SK-N-SH treated with all-trans-retinoic acid at 6 μM for 48 hours (cell line): Measurements from ENCODE around the gene AK1.

Experiments
- ATAC-seq: fragments of 200-7000 bp; cut with Tn5 transposase; 3 replicates; pipeline ENCODE4 v1.9.1; 2020; ENCODE audit warnings: mild to moderate bottlenecking, moderate library complexity
- ARNTL ChIP-seq: fragments of 450-650 bp; formaldehyde crosslinking; IDR thresholded peaks from 2 replicates; pipeline ENCODE4 v1.5.0; 2020; ENCODE audit warnings: low read depth, mild to moderate bottlenecking, moderate library complexity, borderline replicate concordance
- CSDC2 ChIP-seq: fragments of 250-450 bp; sonication (Bioruptor Pico); IDR thresholded peaks from 2 replicates; pipeline ENCODE4 v1.5.0; 2020; ENCODE audit warnings: mild to moderate bottlenecking, moderate library complexity
- ESRRG ChIP-seq: fragments of 250-450 bp; sonication (Bioruptor Pico); IDR thresholded peaks from 2 replicates; pipeline ENCODE4 v1.6.1; 2021; ENCODE audit warnings: mild to moderate bottlenecking
- GLIS3 ChIP-seq: fragments of 250-450 bp; sonication (Bioruptor Pico); IDR thresholded peaks from 2 replicates; pipeline ENCODE4 v1.5.0; 2020; ENCODE audit warnings: mild to moderate bottlenecking, moderate library complexity
- OSR1 ChIP-seq: fragments of 250-450 bp; sonication (Bioruptor Pico); IDR thresholded peaks from 2 replicates; pipeline ENCODE4 v1.8.0; 2022; ENCODE audit warnings: moderate library complexity, mild to moderate bottlenecking, inconsistent platforms
- PPARA ChIP-seq: fragments of 250-450 bp; sonication (Bioruptor Pico); IDR thresholded peaks from 2 replicates; pipeline ENCODE4 v1.5.0; 2020; ENCODE audit warnings: mild to moderate bottlenecking, borderline replicate concordance
- SNAI2 ChIP-seq: fragments of 250-450 bp; sonication (Bioruptor Pico); IDR thresholded peaks from 2 replicates; pipeline ENCODE4 v1.5.0; 2020; ENCODE audit warnings: mild to moderate bottlenecking, moderate library complexity
- ZC3H10 ChIP-seq: fragments of 250-450 bp; sonication (Bioruptor Pico); IDR thresholded peaks from 2 replicates; pipeline ENCODE4 v1.5.1; 2021; ENCODE audit warnings: mild to moderate bottlenecking, moderate library complexity
- ZFP3 ChIP-seq: fragments of 250-450 bp; sonication (Bioruptor Pico); IDR thresholded peaks from 2 replicates; pipeline ENCODE4 v1.5.0; 2020; ENCODE audit warnings: mild to moderate bottlenecking, moderate library complexity
- ZFP30 ChIP-seq: fragments of 450-650 bp; formaldehyde crosslinking; IDR thresholded peaks from 2 replicates; pipeline ENCODE4 v1.5.0; 2022; ENCODE audit warnings: mild to moderate bottlenecking, moderate library complexity
- ZNF565 ChIP-seq: fragments of 450-650 bp; formaldehyde crosslinking; conservative IDR thresholded peaks from 2 replicates; pipeline ENCODE4 v1.5.0; 2020; ENCODE audit warnings: low read depth, mild to moderate bottlenecking, moderate library complexity
- ZNF70 ChIP-seq: fragments of 450-650 bp; formaldehyde crosslinking; IDR thresholded peaks from 2 replicates; pipeline ENCODE4 v1.5.0; 2020; ENCODE audit warnings: mild to moderate bottlenecking, moderate library complexity
- TF ChIP-seq, protein P1 (sequence below): fragments of 250-450 bp; sonication (Bioruptor Pico); IDR thresholded peaks from 2 replicates; pipeline ENCODE4 v1.5.1; 2021; ENCODE audit warnings: mild to moderate bottlenecking, moderate library complexity
- TF ChIP-seq, protein P2 (sequence below): fragments of 250-450 bp; sonication (Bioruptor Pico); IDR thresholded peaks from 2 replicates; pipeline ENCODE4 v1.5.0; 2020; ENCODE audit warnings: mild to moderate bottlenecking, moderate library complexity
- TF ChIP-seq, protein P3 (sequence below): fragments of 250-450 bp; sonication (Bioruptor Pico); IDR thresholded peaks from 2 replicates; pipeline ENCODE4 v1.8.0; 2021; ENCODE audit warnings: low read depth, mild to moderate bottlenecking, moderate library complexity, borderline replicate concordance
- TF ChIP-seq, protein P4 (sequence below): fragments of 250-450 bp; sonication (Bioruptor Pico); IDR thresholded peaks from 2 replicates; pipeline ENCODE4 v1.8.0; 2020; ENCODE audit warnings: mild to moderate bottlenecking, moderate library complexity, borderline replicate concordance

The AK1 gene

DNA sequence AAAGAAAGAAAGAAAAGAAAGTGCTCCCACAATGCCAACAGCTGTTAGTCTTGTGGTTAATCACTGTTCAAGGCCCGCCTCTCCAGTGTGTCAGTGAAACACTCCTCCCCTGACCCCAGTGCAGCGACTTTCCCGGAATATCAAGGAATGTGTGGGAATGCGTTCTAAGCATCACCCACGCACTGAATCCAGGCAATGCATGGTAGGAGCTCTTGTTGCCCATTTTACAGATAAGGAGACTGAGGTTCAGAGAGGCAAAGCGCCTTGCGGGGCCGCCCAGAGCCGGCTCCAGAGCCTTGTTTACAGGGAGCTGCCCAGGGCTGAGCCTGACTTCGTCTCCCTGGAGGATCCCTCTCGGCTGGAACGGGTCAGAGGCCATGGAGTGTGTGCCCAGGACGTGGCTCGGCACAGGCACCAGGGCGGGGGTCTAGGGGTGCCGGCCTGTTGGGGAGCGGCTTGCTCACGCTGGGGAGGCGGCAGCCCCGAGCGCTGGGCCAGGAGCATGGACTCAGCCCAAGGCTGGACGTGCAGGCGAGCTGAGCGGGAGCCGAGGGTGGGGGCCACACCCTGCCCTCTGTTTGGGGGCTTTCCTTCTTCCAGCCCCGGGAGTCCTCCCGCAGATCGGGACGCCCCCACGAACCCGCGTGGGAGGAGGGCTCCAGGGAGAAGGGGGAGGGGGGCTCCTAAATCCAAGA lies 21.1 kb upstream of the AK1 start:
- ATAC-seq, result peak; percentile 72
- no peak for TF ChIP-seq CSDC2 (CRISPR knock-in tag)
- TF ChIP-seq ZFP3, result peak; percentile 90

DNA sequence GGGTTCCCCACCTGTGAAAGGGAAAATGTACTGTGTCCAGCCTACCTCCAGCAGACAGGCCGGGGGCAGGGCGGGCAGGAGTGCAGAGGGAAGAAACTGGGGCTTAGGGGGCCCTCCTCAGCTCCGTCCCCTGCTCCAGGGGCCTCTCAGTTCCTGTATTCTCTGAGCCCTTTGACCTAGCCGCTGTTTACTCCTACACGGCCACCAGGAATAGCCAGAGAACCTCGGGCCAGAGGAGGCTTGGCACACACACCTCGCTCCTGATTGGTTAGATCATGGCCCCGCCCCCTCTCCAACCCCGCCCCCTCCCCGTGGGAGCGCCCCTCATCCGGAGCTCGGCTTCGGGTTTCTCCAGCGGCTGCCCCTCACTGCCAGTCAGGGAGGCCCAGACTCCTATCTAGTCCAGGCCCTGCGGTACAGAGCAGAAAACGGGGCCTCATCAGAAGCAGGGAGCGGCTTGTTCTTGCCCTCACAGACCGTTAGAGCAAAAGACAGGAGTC lies 19.8 kb upstream of the AK1 start:
- peak; percentile 67 for ATAC-seq
- TF ChIP-seq ARNTL (CRISPR knock-in tag) (no peak), OSR1 (CRISPR knock-in tag) (no peak), ESRRG (CRISPR knock-in tag) (no peak), ZNF565 (CRISPR knock-in tag) (no peak), ZFP3 (no peak), GLIS3 (no peak), PPARA (CRISPR knock-in tag) (no peak), SNAI2 (CRISPR knock-in tag) (no peak), ZFP30 (CRISPR knock-in tag) (no peak), CSDC2 (CRISPR knock-in tag) (no peak), ZNF70 (CRISPR knock-in tag) (no peak)
- TF ChIP-seq, protein P1, sequence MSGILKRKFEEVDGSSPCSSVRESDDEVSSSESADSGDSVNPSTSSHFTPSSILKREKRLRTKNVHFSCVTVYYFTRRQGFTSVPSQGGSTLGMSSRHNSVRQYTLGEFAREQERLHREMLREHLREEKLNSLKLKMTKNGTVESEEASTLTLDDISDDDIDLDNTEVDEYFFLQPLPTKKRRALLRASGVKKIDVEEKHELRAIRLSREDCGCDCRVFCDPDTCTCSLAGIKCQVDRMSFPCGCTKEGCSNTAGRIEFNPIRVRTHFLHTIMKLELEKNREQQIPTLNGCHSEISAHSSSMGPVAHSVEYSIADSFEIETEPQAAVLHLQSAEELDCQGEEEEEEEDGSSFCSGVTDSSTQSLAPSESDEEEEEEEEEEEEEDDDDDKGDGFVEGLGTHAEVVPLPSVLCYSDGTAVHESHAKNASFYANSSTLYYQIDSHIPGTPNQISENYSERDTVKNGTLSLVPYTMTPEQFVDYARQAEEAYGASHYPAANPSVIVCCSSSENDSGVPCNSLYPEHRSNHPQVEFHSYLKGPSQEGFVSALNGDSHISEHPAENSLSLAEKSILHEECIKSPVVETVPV (CRISPR knock-in tag), result no peak
- TF ChIP-seq, protein P2, sequence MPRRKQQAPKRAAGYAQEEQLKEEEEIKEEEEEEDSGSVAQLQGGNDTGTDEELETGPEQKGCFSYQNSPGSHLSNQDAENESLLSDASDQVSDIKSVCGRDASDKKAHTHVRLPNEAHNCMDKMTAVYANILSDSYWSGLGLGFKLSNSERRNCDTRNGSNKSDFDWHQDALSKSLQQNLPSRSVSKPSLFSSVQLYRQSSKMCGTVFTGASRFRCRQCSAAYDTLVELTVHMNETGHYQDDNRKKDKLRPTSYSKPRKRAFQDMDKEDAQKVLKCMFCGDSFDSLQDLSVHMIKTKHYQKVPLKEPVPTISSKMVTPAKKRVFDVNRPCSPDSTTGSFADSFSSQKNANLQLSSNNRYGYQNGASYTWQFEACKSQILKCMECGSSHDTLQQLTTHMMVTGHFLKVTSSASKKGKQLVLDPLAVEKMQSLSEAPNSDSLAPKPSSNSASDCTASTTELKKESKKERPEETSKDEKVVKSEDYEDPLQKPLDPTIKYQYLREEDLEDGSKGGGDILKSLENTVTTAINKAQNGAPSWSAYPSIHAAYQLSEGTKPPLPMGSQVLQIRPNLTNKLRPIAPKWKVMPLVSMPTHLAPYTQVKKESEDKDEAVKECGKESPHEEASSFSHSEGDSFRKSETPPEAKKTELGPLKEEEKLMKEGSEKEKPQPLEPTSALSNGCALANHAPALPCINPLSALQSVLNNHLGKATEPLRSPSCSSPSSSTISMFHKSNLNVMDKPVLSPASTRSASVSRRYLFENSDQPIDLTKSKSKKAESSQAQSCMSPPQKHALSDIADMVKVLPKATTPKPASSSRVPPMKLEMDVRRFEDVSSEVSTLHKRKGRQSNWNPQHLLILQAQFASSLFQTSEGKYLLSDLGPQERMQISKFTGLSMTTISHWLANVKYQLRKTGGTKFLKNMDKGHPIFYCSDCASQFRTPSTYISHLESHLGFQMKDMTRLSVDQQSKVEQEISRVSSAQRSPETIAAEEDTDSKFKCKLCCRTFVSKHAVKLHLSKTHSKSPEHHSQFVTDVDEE, result no peak
- TF ChIP-seq, protein P3, sequence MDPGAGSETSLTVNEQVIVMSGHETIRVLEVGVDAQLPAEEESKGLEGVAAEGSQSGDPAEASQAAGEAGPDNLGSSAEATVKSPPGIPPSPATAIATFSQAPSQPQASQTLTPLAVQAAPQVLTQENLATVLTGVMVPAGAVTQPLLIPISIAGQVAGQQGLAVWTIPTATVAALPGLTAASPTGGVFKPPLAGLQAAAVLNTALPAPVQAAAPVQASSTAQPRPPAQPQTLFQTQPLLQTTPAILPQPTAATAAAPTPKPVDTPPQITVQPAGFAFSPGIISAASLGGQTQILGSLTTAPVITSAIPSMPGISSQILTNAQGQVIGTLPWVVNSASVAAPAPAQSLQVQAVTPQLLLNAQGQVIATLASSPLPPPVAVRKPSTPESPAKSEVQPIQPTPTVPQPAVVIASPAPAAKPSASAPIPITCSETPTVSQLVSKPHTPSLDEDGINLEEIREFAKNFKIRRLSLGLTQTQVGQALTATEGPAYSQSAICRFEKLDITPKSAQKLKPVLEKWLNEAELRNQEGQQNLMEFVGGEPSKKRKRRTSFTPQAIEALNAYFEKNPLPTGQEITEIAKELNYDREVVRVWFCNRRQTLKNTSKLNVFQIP (CRISPR knock-in tag), result no peak
- TF ChIP-seq, all 23 proteins: peak for 0

GRCh38 chr9:127896395-127897192 lies 19.1 kb upstream of the AK1 start:
- no peak for ATAC-seq
- TF ChIP-seq ZNF565 (CRISPR knock-in tag), result no peak
- TF ChIP-seq, protein P4, sequence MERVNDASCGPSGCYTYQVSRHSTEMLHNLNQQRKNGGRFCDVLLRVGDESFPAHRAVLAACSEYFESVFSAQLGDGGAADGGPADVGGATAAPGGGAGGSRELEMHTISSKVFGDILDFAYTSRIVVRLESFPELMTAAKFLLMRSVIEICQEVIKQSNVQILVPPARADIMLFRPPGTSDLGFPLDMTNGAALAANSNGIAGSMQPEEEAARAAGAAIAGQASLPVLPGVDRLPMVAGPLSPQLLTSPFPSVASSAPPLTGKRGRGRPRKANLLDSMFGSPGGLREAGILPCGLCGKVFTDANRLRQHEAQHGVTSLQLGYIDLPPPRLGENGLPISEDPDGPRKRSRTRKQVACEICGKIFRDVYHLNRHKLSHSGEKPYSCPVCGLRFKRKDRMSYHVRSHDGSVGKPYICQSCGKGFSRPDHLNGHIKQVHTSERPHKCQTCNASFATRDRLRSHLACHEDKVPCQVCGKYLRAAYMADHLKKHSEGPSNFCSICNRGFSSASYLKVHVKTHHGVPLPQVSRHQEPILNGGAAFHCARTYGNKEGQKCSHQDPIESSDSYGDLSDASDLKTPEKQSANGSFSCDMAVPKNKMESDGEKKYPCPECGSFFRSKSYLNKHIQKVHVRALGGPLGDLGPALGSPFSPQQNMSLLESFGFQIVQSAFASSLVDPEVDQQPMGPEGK, result no peak
- TF ChIP-seq OSR1 (CRISPR knock-in tag), result no peak
- no peak for TF ChIP-seq ARNTL (CRISPR knock-in tag)
- no peak for TF ChIP-seq ZFP30 (CRISPR knock-in tag)
- TF ChIP-seq ZC3H10 (CRISPR knock-in tag), result no peak
- TF ChIP-seq, protein P2, result no peak
